AG04449 (cell line): ENCODE data around the gene DLG1.

Experiments
- CTCF ChIA-PET: fragments of 350-600 bp; formaldehyde crosslinking; extraction: SDS; loops from one replicate; lab custom pipeline; 2021; ENCODE audit warnings: antibody characterized with exemption; lab: Yijun Ruan, JAX
- POLR2A ChIA-PET: fragments of 400-600, 350-600 bp; formaldehyde crosslinking; extraction: SDS; loops from one replicate; lab custom pipeline; 2020; ENCODE audit warnings: antibody characterized with exemption, inconsistent platforms; lab: Yijun Ruan, JAX
- DNase-seq: peaks from one replicate; pipeline ENCODE4 v3.0.0-alpha.2; 2010; ENCODE audit warnings: low read depth, low spot score
- H3K4me3 ChIP-seq: 2 replicates; pipeline ENCODE4 v1.5.1; 2011; ENCODE audit warnings: low read depth, mild to moderate bottlenecking, control low read depth, low read length
- TF ChIP-seq, protein P1 (sequence below): IDR thresholded peaks from one replicate; pipeline ENCODE4 v1.5.1; 2011; ENCODE audit warnings: mild to moderate bottlenecking, moderate library complexity, low read length, control low read depth, inconsistent platforms; ENCODE audit not compliant: insufficient read depth; ENCODE audit errors: missing control alignments

The DLG1 gene

DNA sequence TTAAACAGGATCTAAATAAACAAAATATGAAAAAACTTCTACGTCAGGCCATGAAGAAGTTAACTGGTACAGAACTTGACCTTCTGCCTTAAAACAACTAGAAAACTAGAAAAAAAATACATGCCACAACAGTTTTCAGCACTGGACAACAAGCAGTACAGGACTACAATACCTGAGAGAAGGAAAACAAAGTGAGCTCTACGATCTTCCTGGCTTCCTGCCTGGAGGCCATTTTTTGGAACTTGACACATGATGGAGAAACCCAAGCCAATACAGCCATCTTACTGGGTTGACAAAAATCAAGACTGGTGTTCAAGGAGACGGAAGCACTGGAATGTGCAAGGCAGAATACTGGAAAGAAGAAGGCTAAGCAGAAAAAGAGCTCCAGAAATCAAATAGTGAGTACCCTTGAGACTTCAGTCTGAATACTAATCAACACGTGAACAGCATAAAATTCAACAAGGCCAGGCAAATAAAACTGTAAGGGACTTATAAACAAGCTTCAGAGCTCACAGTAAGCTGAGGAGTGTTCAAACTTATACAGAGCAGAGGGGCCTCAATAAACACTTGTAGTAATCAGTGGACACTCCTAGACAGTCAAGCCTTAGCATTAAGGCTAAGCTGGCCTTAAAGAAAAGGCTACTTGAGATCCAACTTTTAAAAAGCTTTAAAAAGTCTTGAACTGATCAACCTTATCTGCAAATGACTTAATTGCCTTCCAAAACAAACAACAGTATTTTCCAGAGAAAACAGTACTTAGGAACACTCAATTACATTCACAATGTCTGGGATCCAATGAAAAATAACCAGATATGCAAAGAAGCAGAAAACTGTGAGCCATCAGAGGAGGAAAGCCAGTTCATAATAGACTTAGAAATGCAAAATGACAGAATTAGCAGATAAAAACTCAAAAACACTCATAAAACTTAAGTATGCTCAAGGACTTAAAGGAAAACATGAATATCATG, 63.2 kb downstream of the DLG1 start:
- no peak overlapping the region for H3K4me3 ChIP-seq
- ChIA-PET POLR2A (no interaction called here), CTCF (interaction anchor here (1.0 to 5.9 kb wide), 5 partner anchors 10 to 364 kb away, joined by 3 to 51 read pairs (median 8); no protein-coding TSS in a partner anchor)
- no peak for DNase-seq
- TF ChIP-seq, protein P1, sequence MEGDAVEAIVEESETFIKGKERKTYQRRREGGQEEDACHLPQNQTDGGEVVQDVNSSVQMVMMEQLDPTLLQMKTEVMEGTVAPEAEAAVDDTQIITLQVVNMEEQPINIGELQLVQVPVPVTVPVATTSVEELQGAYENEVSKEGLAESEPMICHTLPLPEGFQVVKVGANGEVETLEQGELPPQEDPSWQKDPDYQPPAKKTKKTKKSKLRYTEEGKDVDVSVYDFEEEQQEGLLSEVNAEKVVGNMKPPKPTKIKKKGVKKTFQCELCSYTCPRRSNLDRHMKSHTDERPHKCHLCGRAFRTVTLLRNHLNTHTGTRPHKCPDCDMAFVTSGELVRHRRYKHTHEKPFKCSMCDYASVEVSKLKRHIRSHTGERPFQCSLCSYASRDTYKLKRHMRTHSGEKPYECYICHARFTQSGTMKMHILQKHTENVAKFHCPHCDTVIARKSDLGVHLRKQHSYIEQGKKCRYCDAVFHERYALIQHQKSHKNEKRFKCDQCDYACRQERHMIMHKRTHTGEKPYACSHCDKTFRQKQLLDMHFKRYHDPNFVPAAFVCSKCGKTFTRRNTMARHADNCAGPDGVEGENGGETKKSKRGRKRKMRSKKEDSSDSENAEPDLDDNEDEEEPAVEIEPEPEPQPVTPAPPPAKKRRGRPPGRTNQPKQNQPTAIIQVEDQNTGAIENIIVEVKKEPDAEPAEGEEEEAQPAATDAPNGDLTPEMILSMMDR: no peak

DNA sequence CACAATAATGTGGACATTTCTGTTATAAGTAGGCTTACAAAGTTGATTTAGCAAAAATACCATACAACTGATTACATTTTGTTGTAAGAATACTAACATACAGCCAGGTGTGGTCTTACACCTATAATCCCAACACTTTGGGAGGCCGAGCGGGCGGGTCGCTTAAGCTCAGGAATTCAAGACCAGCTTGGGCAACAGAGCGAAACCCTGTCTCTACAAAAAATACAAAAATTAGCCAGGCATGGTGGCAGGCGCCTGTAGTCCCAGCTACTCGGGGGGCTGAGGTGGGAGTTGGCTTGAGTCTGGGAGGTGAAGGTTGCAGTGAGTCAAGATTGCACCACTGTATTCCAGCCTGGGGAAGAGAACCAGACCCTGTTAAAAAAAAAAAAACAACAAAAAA, 67.1 kb downstream of the DLG1 start:
- no peak overlapping the region for H3K4me3 ChIP-seq
- TF ChIP-seq, protein P1: no peak
- CTCF ChIA-PET: interaction anchor here (1.1 to 1.4 kb wide), 3 partner anchors 20 to 26 kb away, joined by 3 to 4 read pairs (median 3); no protein-coding TSS in a partner anchor
- no peak for DNase-seq
- POLR2A ChIA-PET: interaction anchor here (0.6 kb wide), 1 partner anchor 14 kb away, joined by 3 read pairs; no protein-coding TSS in a partner anchor

DNA sequence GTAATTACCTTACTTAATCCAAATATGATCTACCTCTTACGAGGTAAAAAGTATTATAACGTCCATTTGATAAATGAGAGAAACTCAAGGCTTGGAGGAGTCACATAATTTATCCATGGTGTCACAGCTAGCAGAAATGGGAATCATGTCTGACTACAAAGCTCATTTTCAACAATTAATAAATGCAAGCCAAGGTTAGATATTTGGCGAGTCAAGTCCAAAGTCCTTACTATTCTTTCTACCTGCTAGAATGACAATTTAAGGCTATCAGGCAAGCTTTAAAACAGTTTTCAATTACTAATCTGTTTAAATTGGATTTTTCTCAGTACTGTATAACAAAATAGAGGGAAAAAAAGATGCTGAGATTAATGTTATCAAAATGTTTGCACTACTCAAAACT, 68.6 kb downstream of the DLG1 start:
- CTCF ChIA-PET: no interaction called here
- DNase-seq: no peak
- H3K4me3 ChIP-seq: no peak overlapping the region
- POLR2A ChIA-PET: no interaction called here
- TF ChIP-seq, protein P1: no peak

DNA sequence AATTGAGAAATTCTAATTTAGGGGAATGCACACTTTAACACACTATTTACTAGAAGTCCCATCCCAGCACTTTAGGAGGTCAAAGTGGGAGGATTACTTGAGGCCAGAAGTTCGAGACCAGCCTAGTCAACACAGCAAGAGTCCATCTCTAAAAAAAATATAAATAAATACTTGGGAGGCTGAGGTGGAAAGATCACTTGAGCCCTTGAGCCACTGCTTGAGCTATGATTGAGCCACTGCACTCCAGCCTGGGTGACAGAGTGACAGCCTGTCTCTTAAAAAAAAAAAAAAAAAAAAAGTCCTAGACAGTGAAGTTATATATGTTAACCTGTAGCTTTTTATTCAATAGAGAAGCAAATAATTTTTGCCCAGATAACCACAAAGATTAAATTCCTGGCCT, 69.2 kb downstream of the DLG1 start:
- ChIA-PET CTCF (no interaction called here), POLR2A (no interaction called here)
- TF ChIP-seq, protein P1: no peak
- no peak overlapping the region for H3K4me3 ChIP-seq
- no peak for DNase-seq

DNA sequence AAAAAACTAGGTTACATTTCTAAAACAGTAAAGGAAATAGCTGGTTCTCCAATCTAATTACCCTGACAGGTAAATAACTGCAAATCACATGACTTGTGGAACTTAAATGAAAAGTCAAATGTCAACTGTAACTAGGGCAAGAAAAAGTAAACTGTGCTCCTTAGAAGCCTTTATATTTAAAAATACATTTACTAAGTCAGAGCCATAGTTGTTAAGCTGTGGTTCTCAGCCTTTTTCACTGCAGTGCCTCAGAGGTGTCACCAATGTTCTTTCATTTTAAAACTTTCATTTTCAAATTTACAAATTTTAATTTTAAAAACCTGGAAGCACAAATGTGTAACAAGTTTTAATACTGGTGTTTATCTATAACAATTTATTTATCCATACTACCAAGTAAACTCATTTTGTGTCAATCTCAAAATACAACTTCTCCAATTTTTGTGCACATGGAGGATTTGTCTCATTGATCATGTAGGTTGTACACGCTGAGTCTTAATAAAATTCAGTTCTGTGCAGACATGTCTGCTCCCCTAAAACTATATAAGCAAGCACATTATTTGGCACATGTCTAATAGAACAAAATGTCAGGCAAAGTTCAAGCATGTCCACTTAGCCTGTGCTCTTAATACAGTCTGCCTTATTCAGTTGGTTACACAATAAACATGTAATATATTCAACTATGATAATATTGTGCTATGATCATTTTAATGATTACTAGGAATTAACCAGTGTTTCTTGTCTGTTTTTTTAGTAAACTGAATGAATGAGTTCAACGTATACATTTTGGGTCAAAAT, 70.4 kb downstream of the DLG1 start:
- DNase-seq: no peak
- TF ChIP-seq, protein P1: no peak
- ChIA-PET CTCF (interaction anchor here (0.9 to 2.1 kb wide), 3 partner anchors 10 to 371 kb away, joined by 3 to 12 read pairs (median 5); no protein-coding TSS in a partner anchor), POLR2A (interaction anchor here (0.6 kb wide), 1 partner anchor 34 kb away, joined by 3 read pairs; no protein-coding TSS in a partner anchor)
- H3K4me3 ChIP-seq: no peak overlapping the region
